H9 (cell line): ENCODE measurements around the gene TNRC6A. TPM values are rescaled to one million over a fixed set of nuclear protein-coding genes. Genes with fewer than 3 reads are reported as not detected.

Source experiments
- DNase-seq: peaks from one replicate; pipeline ENCODE4 v3.0.0-alpha.2; 2017
- H2AFZ ChIP-seq: one replicate; pipeline ENCODE4 v1.6.1; 2013; ENCODE audit warnings: mild to moderate bottlenecking, low read length, control low read depth, moderate library complexity
- H2AK5ac ChIP-seq: 2 replicates; pipeline ENCODE4 v1.6.1; 2013; ENCODE audit warnings: low read length, control low read depth, mixed read lengths; ENCODE audit not compliant: insufficient read length
- H2BK120ac ChIP-seq: one replicate; pipeline ENCODE4 v1.6.1; 2013; ENCODE audit warnings: low read depth, mild to moderate bottlenecking, low read length, control low read depth, inconsistent platforms; ENCODE audit not compliant: poor library complexity, severe bottlenecking
- H2BK12ac ChIP-seq: 2 replicates; pipeline ENCODE4 v1.6.1; 2013; ENCODE audit warnings: low read length, control low read depth, mixed read lengths, low read depth; ENCODE audit not compliant: insufficient read length
- H2BK15ac ChIP-seq: 2 replicates; pipeline ENCODE4 v1.6.1; 2013; ENCODE audit warnings: low read depth, low read length, control low read depth
- H2BK20ac ChIP-seq: one replicate; pipeline ENCODE4 v1.6.1; 2013; ENCODE audit warnings: low read depth, mild to moderate bottlenecking, low read length, control low read depth, inconsistent platforms; ENCODE audit not compliant: poor library complexity, severe bottlenecking
- H2BK5ac ChIP-seq: 2 replicates; pipeline ENCODE4 v1.6.1; 2013; ENCODE audit warnings: low read length, control low read depth, mixed read lengths; ENCODE audit not compliant: insufficient read length
- H3K14ac ChIP-seq: 2 replicates; pipeline ENCODE4 v1.6.1; 2013; ENCODE audit warnings: low read length, control low read depth; ENCODE audit not compliant: insufficient read depth
- H3K18ac ChIP-seq: 2 replicates; pipeline ENCODE4 v1.6.1; 2013; ENCODE audit warnings: low read depth, mild to moderate bottlenecking, mixed read lengths, low read length, control low read depth; ENCODE audit not compliant: insufficient read length
- H3K23ac ChIP-seq: 2 replicates; pipeline ENCODE4 v1.6.1; 2013; ENCODE audit warnings: low read length, control low read depth, mixed read lengths, low read depth; ENCODE audit not compliant: insufficient read length
- H3K23me2 ChIP-seq: 2 replicates; pipeline ENCODE4 v1.6.1; 2013; ENCODE audit warnings: low read depth, mild to moderate bottlenecking, mixed read lengths, low read length, control low read depth; ENCODE audit not compliant: insufficient read length, poor library complexity, severe bottlenecking
- H3K27ac ChIP-seq: 2 replicates; pipeline ENCODE4 v1.5.1; 2013; ENCODE audit warnings: low read length, control low read depth, mixed read lengths, low read depth; ENCODE audit not compliant: insufficient read length
- H3K27me3 ChIP-seq: 2 replicates; pipeline ENCODE4 v1.6.1; 2013; ENCODE audit warnings: low read length, control low read depth, inconsistent platforms; ENCODE audit not compliant: insufficient read depth
- H3K4ac ChIP-seq: 2 replicates; pipeline ENCODE4 v1.6.1; 2013; ENCODE audit warnings: low read depth, mild to moderate bottlenecking, control low read depth, inconsistent platforms, low read length, moderate library complexity
- H3K4me1 ChIP-seq: 2 replicates; pipeline ENCODE4 v1.6.1; 2013; ENCODE audit warnings: low read length, control low read depth, inconsistent platforms; ENCODE audit not compliant: insufficient read depth
- H3K4me2 ChIP-seq: 2 replicates; pipeline ENCODE4 v1.6.1; 2013; ENCODE audit warnings: low read length, control low read depth, mixed read lengths; ENCODE audit not compliant: insufficient read length, insufficient read depth
- H3K56ac ChIP-seq: 2 replicates; pipeline ENCODE4 v1.6.1; 2013; ENCODE audit warnings: low read depth, mild to moderate bottlenecking, mixed read lengths, low read length, control low read depth; ENCODE audit not compliant: insufficient read length
- H3K79me1 ChIP-seq: 2 replicates; pipeline ENCODE4 v1.6.1; 2013; ENCODE audit warnings: low read depth, mild to moderate bottlenecking, moderate library complexity, low read length, control low read depth, inconsistent platforms; ENCODE audit not compliant: insufficient read depth, poor library complexity, severe bottlenecking
- H3K79me2 ChIP-seq: 2 replicates; pipeline ENCODE4 v1.6.1; 2013; ENCODE audit warnings: low read length, control low read depth, inconsistent platforms; ENCODE audit not compliant: insufficient read depth
- H3K9ac ChIP-seq: 2 replicates; pipeline ENCODE4 v1.6.1; 2013; ENCODE audit warnings: low read length, control low read depth, mixed read lengths; ENCODE audit not compliant: insufficient read length; ENCODE audit errors: extremely low read depth
- H3K9me3 ChIP-seq: one replicate; pipeline ENCODE4 v1.6.1; 2013; ENCODE audit warnings: low read depth, low read length, inconsistent platforms; ENCODE audit not compliant: control insufficient read depth
- H3T11ph ChIP-seq: one replicate; pipeline ENCODE4 v1.6.1; 2013; ENCODE audit warnings: mild to moderate bottlenecking, low read length, control low read depth, inconsistent platforms
- H4K20me1 ChIP-seq: one replicate; pipeline ENCODE4 v1.6.1; 2013; ENCODE audit not compliant: control insufficient read depth, insufficient read length, insufficient read depth
- H4K5ac ChIP-seq: 2 replicates; pipeline ENCODE4 v1.6.1; 2013; ENCODE audit warnings: low read depth, mild to moderate bottlenecking, mixed read lengths, low read length, control low read depth; ENCODE audit not compliant: insufficient read length
- H4K8ac ChIP-seq: replicated peaks from 2 replicates; pipeline ENCODE4 v1.6.1; 2013; ENCODE audit warnings: low read length, control low read depth, mixed read lengths, low read depth; ENCODE audit not compliant: insufficient read length
- H4K91ac ChIP-seq: 2 replicates; pipeline ENCODE4 v1.6.1; 2013; ENCODE audit warnings: low read depth, mild to moderate bottlenecking, moderate library complexity, mixed read lengths, low read length, control low read depth; ENCODE audit not compliant: insufficient read length
- H3K27ac Mint-ChIP-seq, 3 experiments: 2 replicates in 2 of 3; 3 replicates in 1 of 3; pipeline ENCODE4 v1.8.0; 2020 to 2021; ENCODE audit warnings: mixed read lengths in 3 of 3, mild to moderate bottlenecking in 1 of 3, moderate library complexity in 1 of 3
- H3K27me3 Mint-ChIP-seq: 2 replicates; pipeline ENCODE4 v1.8.0; 2021; ENCODE audit warnings: low read depth, mild to moderate bottlenecking, moderate library complexity, mixed read lengths
- H3K36me3 Mint-ChIP-seq, 3 experiments: 2 replicates in 2 of 3; 3 replicates in 1 of 3; pipeline ENCODE4 v1.8.0; 2020 to 2021; ENCODE audit warnings: low read depth in 3 of 3, mixed read lengths in 3 of 3; ENCODE audit not compliant: insufficient read depth in 1 of 3
- H3K4me1 Mint-ChIP-seq, 2 experiments: 2 replicates each; pipeline ENCODE4 v1.8.0; 2020; ENCODE audit warnings: mixed read lengths in 2 of 2
- H3K4me3 Mint-ChIP-seq, 2 experiments: 2 replicates in 1 of 2; 3 replicates in 1 of 2; pipeline ENCODE4 v1.8.0; 2020 to 2021; ENCODE audit warnings: mild to moderate bottlenecking in 2 of 2, mixed read lengths in 2 of 2, moderate library complexity in 1 of 2
- H3K9me3 Mint-ChIP-seq, 2 experiments: 2 replicates in 1 of 2; 3 replicates in 1 of 2; pipeline ENCODE4 v1.8.0; 2020; ENCODE audit warnings: mild to moderate bottlenecking in 2 of 2, mixed read lengths in 2 of 2, moderate library complexity in 1 of 2
- WGBS: extraction: QIAGEN DNeasy Blood & Tissue Kit; methylation state at CpG from one replicate; pipeline ENCODE4 v1.1.7; 2013; ENCODE audit warnings: missing lambda C conversion rate, low lambda C conversion rate, mixed read lengths; ENCODE audit not compliant: insufficient read length; ENCODE audit errors: extremely low coverage; 5-methylcytosine and 5-hydroxymethylcytosine counted together
- total RNA-seq: library from RNA; stranded (reverse); gene quantifications from 2 replicates; pipeline ENCODE4 v1.2.1, GENCODE V29; 2021
- TF ChIP-seq, protein P1 (sequence below): fragments of 200-600 bp; sonication (generic); conservative IDR thresholded peaks from 3 replicates; pipeline ENCODE4 v1.8.0; 2021; ENCODE audit warnings: antibody characterized with exemption, mild to moderate bottlenecking

TNRC6A gene
- total RNA-seq, 1 experiment from 2014 or later, result 114 TPM

DNA sequence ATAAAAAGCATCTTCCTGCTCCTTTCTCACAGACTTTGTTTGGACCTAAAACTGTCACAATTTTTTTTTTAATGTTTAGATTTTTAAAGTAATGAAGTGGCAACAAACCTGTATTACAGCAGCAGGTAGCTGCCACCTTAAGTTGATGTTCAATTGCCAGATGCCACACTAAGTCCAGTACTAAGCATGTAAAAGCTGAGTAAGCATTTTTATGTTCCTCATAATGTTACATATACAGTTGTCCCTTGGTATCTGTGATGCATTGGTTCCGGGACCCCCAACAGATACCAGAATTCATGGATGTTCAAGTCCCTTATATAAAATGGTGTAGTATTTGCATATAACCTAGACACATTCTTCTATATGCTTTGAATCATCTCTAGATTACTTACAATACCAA, 45.1 kb downstream of the TNRC6A start:
- Histone ChIP-seq H3K23ac (no peak overlapping the region), H2AFZ (no peak overlapping the region), H4K20me1 (no peaks in the 10 kb centered on the region), H2BK5ac (no peak overlapping the region), H4K91ac (no peak overlapping the region), H2BK120ac (no peak overlapping the region), H4K5ac (no peak overlapping the region), H3K79me1 (peaks cover 2% of the 10 kb centered on the region), H3K14ac (no peak overlapping the region), H3K4ac (no peak overlapping the region), H3K79me2 (peaks cover 15% of the 10 kb centered on the region; the same call in 1 of the 2 replicates), H3K56ac (no peak overlapping the region), H2BK15ac (no peak overlapping the region), H3K4me1 (no peaks in the 10 kb centered on the region), H3K27me3 (no peaks in the 10 kb centered on the region), H4K8ac (no peak overlapping the region), H3T11ph (no peak overlapping the region), H3K9ac (no peak overlapping the region), H3K4me2 (no peak overlapping the region), H2AK5ac (no peak overlapping the region), H3K18ac (no peak overlapping the region), H3K23me2 (no peaks in the 10 kb centered on the region), H3K27ac (no peak overlapping the region), H2BK20ac (no peak overlapping the region), H2BK12ac (no peak overlapping the region), H3K9me3 (no peaks in the 10 kb centered on the region)
- Mint-ChIP-seq H3K4me3 (no peak overlapping the region), H3K36me3 (peaks cover 24 to 77% (median 71%) of the 10 kb centered on the region in 3 experiments; a peak in 6 of 7 replicates), H3K27ac (no peak overlapping the region), H3K9me3 (no peaks in the 10 kb centered on the region), H3K4me1 (peaks cover 9 to 12% of the 10 kb centered on the region in 2 experiments), H3K27me3 (no peaks in the 10 kb centered on the region)
- no CpG with 5 or more reads among the region's 1 CpG for WGBS
- TF ChIP-seq, protein P1, sequence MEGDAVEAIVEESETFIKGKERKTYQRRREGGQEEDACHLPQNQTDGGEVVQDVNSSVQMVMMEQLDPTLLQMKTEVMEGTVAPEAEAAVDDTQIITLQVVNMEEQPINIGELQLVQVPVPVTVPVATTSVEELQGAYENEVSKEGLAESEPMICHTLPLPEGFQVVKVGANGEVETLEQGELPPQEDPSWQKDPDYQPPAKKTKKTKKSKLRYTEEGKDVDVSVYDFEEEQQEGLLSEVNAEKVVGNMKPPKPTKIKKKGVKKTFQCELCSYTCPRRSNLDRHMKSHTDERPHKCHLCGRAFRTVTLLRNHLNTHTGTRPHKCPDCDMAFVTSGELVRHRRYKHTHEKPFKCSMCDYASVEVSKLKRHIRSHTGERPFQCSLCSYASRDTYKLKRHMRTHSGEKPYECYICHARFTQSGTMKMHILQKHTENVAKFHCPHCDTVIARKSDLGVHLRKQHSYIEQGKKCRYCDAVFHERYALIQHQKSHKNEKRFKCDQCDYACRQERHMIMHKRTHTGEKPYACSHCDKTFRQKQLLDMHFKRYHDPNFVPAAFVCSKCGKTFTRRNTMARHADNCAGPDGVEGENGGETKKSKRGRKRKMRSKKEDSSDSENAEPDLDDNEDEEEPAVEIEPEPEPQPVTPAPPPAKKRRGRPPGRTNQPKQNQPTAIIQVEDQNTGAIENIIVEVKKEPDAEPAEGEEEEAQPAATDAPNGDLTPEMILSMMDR, result no peak
- no peak for DNase-seq
